ENCODE data around the gene THEM5. TPM values are rescaled to one million over a fixed set of nuclear protein-coding genes. Genes with fewer than 3 reads are reported as not detected.
"Not testable (repeated sequence)": the region's sequence is repeated elsewhere in the genome, so short reads cannot be mapped to it uniquely, and the experiment has no call there.

Gene THEM5
- not detected for total RNA-seq

GRCh38 chr1:151853411-151853943 lies at the start of gene THEM5:
Gene THEM5, minus strand, starts transcription at chr1:151853712. Its CDS starts 147 bp downstream, at chr1:151853565.
- H3K9me3 ChIP-seq, result no peaks in the 10 kb centered on the region
- H3K27ac ChIP-seq, result no peak within 1 kb of the TSS
- no peak for DNase-seq
- no peaks in the 10 kb centered on the region for H3K36me3 ChIP-seq
- no peak for TF ChIP-seq CTCF (IDR thresholded peaks at IDR 0.05)
- TF ChIP-seq POLR2A (IDR thresholded peaks at IDR 0.05), result no peak
- H3K4me1 ChIP-seq, result no peaks in the 10 kb centered on the region
- H3K4me3 ChIP-seq, result no peak within 1 kb of the TSS
- H3K27me3 ChIP-seq, result no peaks in the 10 kb centered on the region

GRCh38 chr1:151902858-151903257 lies 49.3 kb upstream of the THEM5 start:
- peaks cover 0 to 17% (median 3%) of the 10 kb centered on the region in 4 donors for H3K9me3 ChIP-seq
- H3K4me3 ChIP-seq, result no peak overlapping the region
- no peak overlapping the region for H3K27ac ChIP-seq
- no peaks in the 10 kb centered on the region for H3K36me3 ChIP-seq
- TF ChIP-seq CTCF (IDR thresholded peaks at IDR 0.05) (no peak), POLR2A (IDR thresholded peaks at IDR 0.05) (no peak)
- no peaks in the 10 kb centered on the region for H3K27me3 ChIP-seq
- H3K4me1 ChIP-seq, result peaks cover 0 to 21% (median 0%) of the 10 kb centered on the region in 4 donors
- no peak for DNase-seq

- DNase-seq, H3K36me3 ChIP-seq, H3K27me3 ChIP-seq, H3K4me3 ChIP-seq, H3K27ac ChIP-seq: not testable (repeated sequence)
- H3K4me1 ChIP-seq, result peaks cover 0 to 18% (median 0%) of the 10 kb centered on the region in 4 donors
- peaks cover 0 to 10% (median 2%) of the 10 kb centered on the region in 4 donors for H3K9me3 ChIP-seq
These were observed 47.3 kb upstream of the THEM5 start for GRCh38 chr1:151900804-151901203.

GRCh38 chr1:151898519-151898991 lies 45.0 kb upstream of the THEM5 start:
- Histone ChIP-seq H3K27ac (peak overlapping the region; percentile 10 to 62 (median 30)), H3K9me3 (peaks cover 0 to 10% (median 2%) of the 10 kb centered on the region in 4 donors), H3K27me3 (no peaks in the 10 kb centered on the region), H3K4me3 (no peak overlapping the region), H3K4me1 (peaks cover 0 to 9% (median 0%) of the 10 kb centered on the region in 4 donors), H3K36me3 (peaks cover 0 to 10% (median 0%) of the 10 kb centered on the region in 3 donors)
- TF ChIP-seq CTCF (IDR thresholded peaks at IDR 0.05), result no peak
- TF ChIP-seq POLR2A (IDR thresholded peaks at IDR 0.05), result no peak
- DNase-seq, result peak; percentile 44 to 68 (median 53)

- H3K4me1 ChIP-seq, result peaks cover 0 to 9% (median 0%) of the 10 kb centered on the region in 4 donors
- H3K9me3 ChIP-seq, result peaks cover 0 to 10% (median 2%) of the 10 kb centered on the region in 4 donors
- TF ChIP-seq CTCF (IDR thresholded peaks at IDR 0.05), result no peak
- TF ChIP-seq POLR2A (IDR thresholded peaks at IDR 0.05), result no peak
- no peaks in the 10 kb centered on the region for H3K27me3 ChIP-seq
- peaks cover 0 to 13% (median 0%) of the 10 kb centered on the region in 3 donors for H3K36me3 ChIP-seq
- no peak overlapping the region for H3K4me3 ChIP-seq
- H3K27ac ChIP-seq, result peak overlapping the region in 3 of 4 donors; percentile 10 to 62 (median 44)
- DNase-seq, result peak in 1 of 3 donors; percentile 62
These were observed 44.5 kb upstream of the THEM5 start for GRCh38 chr1:151897991-151898431.

GRCh38 chr1:151893176-151893924 lies 39.8 kb upstream of the THEM5 start:
- Histone ChIP-seq H3K27me3 (no peaks in the 10 kb centered on the region), H3K27ac (no peak overlapping the region), H3K36me3 (peaks cover 0 to 21% (median 0%) of the 10 kb centered on the region in 3 donors), H3K4me3 (no peak overlapping the region), H3K4me1 (peaks cover 0 to 8% (median 0%) of the 10 kb centered on the region in 4 donors), H3K9me3 (no peaks in the 10 kb centered on the region)
- DNase-seq, result no peak
- no peak for TF ChIP-seq CTCF (IDR thresholded peaks at IDR 0.05)
- no peak for TF ChIP-seq POLR2A (IDR thresholded peaks at IDR 0.05)

Measured in Peyer's patch (tissue), 4 donors.